GM12878 (cell line): ENCODE measurements around the gene CDYL2. TPM values are rescaled to one million over a fixed set of nuclear protein-coding genes. Genes with fewer than 3 reads are reported as not detected.

Experiments
- ATAC-seq: fragments of 200-7000 bp; cut with Tn5 transposase; 3 replicates; pipeline ENCODE4 v1.9.1; 2020; ENCODE audit warnings: mild to moderate bottlenecking, moderate library complexity
- BruUV-seq: library from RNA; stranded (reverse); fragments of 400-500 nt; replicated peaks from 2 replicates; lab custom pipeline; 2021; lab: Mats Ljungman, UMichigan
- CTCF ChIA-PET: fragments of 300-600 bp; sonication (Branson Sonifier 250); formaldehyde crosslinking; extraction: SDS; loops from one replicate; lab custom pipeline; 2021; ENCODE audit warnings: inconsistent platforms; lab: Yijun Ruan, JAX
- POLR2A ChIA-PET: fragments of 350-600 bp; formaldehyde crosslinking; extraction: SDS; loops from one replicate; lab custom pipeline; 2021; ENCODE audit warnings: inconsistent platforms; lab: Charles Lee
- RAD21 ChIA-PET: fragments of 300-600 bp; sonication (Branson Sonifier 250); formaldehyde crosslinking; loops from one replicate; lab custom pipeline; 2023; ENCODE audit warnings: antibody characterized with exemption; ENCODE audit not compliant: unreplicated experiment; lab: Charles Lee
- SMC1A ChIA-PET: fragments of 300-600 bp; sonication (Branson Sonifier 250); formaldehyde crosslinking; loops from one replicate; lab custom pipeline; 2023; ENCODE audit not compliant: unreplicated experiment, uncharacterized antibody; lab: Charles Lee
- DNase-seq: peaks from one replicate; pipeline ENCODE4 v3.0.0-alpha.2; 2011; ENCODE audit warnings: low read depth, low spot score
- FAIRE-seq: peaks from 3 replicates; lab custom pipeline; 2011; peaks lifted over from hg19 to GRCh38; lab: Jason Lieb, UNC
- H2AFZ ChIP-seq: 2 replicates; pipeline ENCODE4 v1.6.0; 2011; ENCODE audit warnings: low read depth, low read length, control low read depth; ENCODE audit not compliant: control insufficient read depth
- H3K27ac ChIP-seq: 2 replicates; pipeline ENCODE4 v1.5.1; 2011; ENCODE audit warnings: control low read depth; ENCODE audit not compliant: control insufficient read depth, insufficient read depth
- H3K27me3 ChIP-seq, 2 experiments: replicated peaks in 1 of 2; 2 replicates each; pipeline versions ENCODE4 v1.6.0 to v1.6.1; 2011; ENCODE audit warnings: low read length in 1 of 2; ENCODE audit not compliant: control insufficient read depth in 2 of 2, insufficient read depth in 2 of 2
- H3K36me3 ChIP-seq, 2 experiments: 2 replicates each; pipeline ENCODE4 v1.5.1; 2011; ENCODE audit warnings: low read length in 1 of 2; ENCODE audit not compliant: control insufficient read depth in 2 of 2, insufficient read depth in 2 of 2
- H3K4me1 ChIP-seq: 2 replicates; pipeline ENCODE4 v1.6.1; 2011; ENCODE audit warnings: mild to moderate bottlenecking, low read length, moderate library complexity, mixed read lengths; ENCODE audit not compliant: control insufficient read depth, insufficient read depth
- H3K4me2 ChIP-seq: 2 replicates; pipeline ENCODE4 v1.6.0; 2011; ENCODE audit warnings: control low read depth; ENCODE audit not compliant: control insufficient read depth, insufficient read depth
- H3K4me3 ChIP-seq: fragments of 200-600 bp; sonication (generic); 2 replicates; pipeline ENCODE4 v1.5.1; 2016
- H3K79me2 ChIP-seq: 2 replicates; pipeline ENCODE4 v1.6.0; 2011; ENCODE audit warnings: low read length; ENCODE audit not compliant: control insufficient read depth, insufficient read depth
- H3K9ac ChIP-seq: 2 replicates; pipeline ENCODE4 v1.8.0; 2011; ENCODE audit warnings: low read length, control low read depth, mixed read lengths; ENCODE audit not compliant: control insufficient read depth, insufficient read depth
- H3K9me3 ChIP-seq: replicated peaks from 3 replicates; pipeline ENCODE4 v1.5.1; 2011; ENCODE audit warnings: mild to moderate bottlenecking, low read length; ENCODE audit not compliant: control insufficient read depth, insufficient read depth
- H4K20me1 ChIP-seq: 2 replicates; pipeline ENCODE4 v1.6.0; 2011; ENCODE audit not compliant: control insufficient read depth, insufficient read depth
- CHD4 ChIP-seq: fragments of 200-600 bp; sonication (generic); IDR thresholded peaks from 2 replicates; pipeline ENCODE4 v1.6.1; 2016; ENCODE audit warnings: mild to moderate bottlenecking
- FOS ChIP-seq: IDR thresholded peaks from 3 replicates; pipeline ENCODE4 v1.6.1; 2011; ENCODE audit warnings: borderline replicate concordance; ENCODE audit not compliant: insufficient read length; ENCODE audit errors: extremely low read depth
- HDAC6 ChIP-seq: fragments of 200-600 bp; sonication (generic); IDR thresholded peaks from one replicate; pipeline ENCODE4 v1.8.0; 2017; ENCODE audit warnings: antibody characterized with exemption; ENCODE audit not compliant: unreplicated experiment
- IKZF1 ChIP-seq: fragments of 450-650 bp; conservative IDR thresholded peaks from 2 replicates; pipeline ENCODE4 v1.6.1; 2017; ENCODE audit warnings: antibody characterized with exemption, mild to moderate bottlenecking
- JUNB ChIP-seq: IDR thresholded peaks from 2 replicates; pipeline ENCODE4 v1.6.1; 2016; ENCODE audit warnings: antibody characterized with exemption, mild to moderate bottlenecking
- NR2C1 ChIP-seq: fragments of 450-650 bp; IDR thresholded peaks from 2 replicates; pipeline ENCODE4 v1.6.1; 2017; ENCODE audit warnings: antibody characterized with exemption, mild to moderate bottlenecking, moderate library complexity
- PAX8 ChIP-seq: fragments of 450-650 bp; IDR thresholded peaks from 2 replicates; pipeline ENCODE4 v1.6.1; 2017; ENCODE audit warnings: mild to moderate bottlenecking, moderate library complexity
- RFX5 ChIP-seq: IDR thresholded peaks from 2 replicates; pipeline ENCODE4 v1.6.1; 2011; ENCODE audit warnings: low read depth, low read length, improper control_type of control experiment
- SMAD1 ChIP-seq: fragments of 450-650 bp; IDR thresholded peaks from 2 replicates; pipeline ENCODE4 v1.6.1; 2018; ENCODE audit warnings: mild to moderate bottlenecking, low read depth; ENCODE audit not compliant: partially characterized antibody
- SPI1 ChIP-seq: IDR thresholded peaks from 2 replicates; pipeline ENCODE4 v1.6.1; 2011; ENCODE audit warnings: low read depth, mild to moderate bottlenecking, low read length, moderate library complexity, borderline replicate concordance; ENCODE audit not compliant: insufficient read depth
- TBL1XR1 ChIP-seq: IDR thresholded peaks from 2 replicates; pipeline ENCODE4 v1.6.1; 2012; ENCODE audit warnings: low read depth, low read length, improper control_type of control experiment
- ZZZ3 ChIP-seq: IDR thresholded peaks from 2 replicates; pipeline ENCODE4 v1.6.1; 2011; ENCODE audit warnings: low read depth; ENCODE audit not compliant: control insufficient read depth, insufficient read length
- whole genome bisulfite sequencing: methylation state at CpG from one replicate; pipeline ENCODE4 v1.1.6; 2016; ENCODE audit warnings: low lambda C conversion rate; ENCODE audit not compliant: insufficient replicate concordance, insufficient coverage; ENCODE audit errors: missing lambda C conversion rate; 5-methylcytosine and 5-hydroxymethylcytosine counted together
- in situ Hi-C: fragments of 300-500 bp; cut with MboI; formaldehyde crosslinking; loops from 9 replicates; pipeline ENCODE4 v1.14.3; 2018; ENCODE audit warnings: mixed read lengths
- intact Hi-C: fragments of 100-400 bp; cut with micrococcal nuclease; formaldehyde crosslinking; loops from one replicate; pipeline ENCODE4 v1.14.2; 2022; ENCODE audit not compliant: unreplicated experiment
- polyA plus RNA-seq, 11 experiments: library from polyadenylated mRNA; depleted of rRNA in 4 of 11; unstranded in 6 of 11; stranded (reverse) in 5 of 11; fragments of >200 nt; fragmentation: Nextera tagmentation in 4 of 11; fragmentation: Illumina TruSeq in 1 of 11; extraction: Ambion mirVana in 4 of 11; extraction: Trizol in 1 of 11; gene quantifications; 1 replicate in 1 of 11; 2 replicates in 10 of 11; pipeline versions ENCODE4 v1.2.1 to v1.2.3, GENCODE V29; 2011 to 2016; ENCODE audit warnings: inconsistent platforms in 2 of 11, missing spikeins in 2 of 11, low read depth in 1 of 11
- total RNA-seq, 4 experiments: library from RNA; depleted of rRNA in 3 of 4; stranded (reverse); fragments of >200 nt in 3 of 4; fragmentation: Illumina TruSeq in 1 of 4; extraction: Trizol in 1 of 4; gene quantifications; 2 replicates each; pipeline versions ENCODE4 v1.2.1 to v1.2.3, GENCODE V29; 2013 to 2021
- TF ChIP-seq, protein P1 (sequence below): fragments of 450-650 bp; conservative IDR thresholded peaks from 2 replicates; pipeline ENCODE4 v1.6.1; 2017; ENCODE audit warnings: mild to moderate bottlenecking, moderate library complexity
- TF ChIP-seq, protein P2 (sequence below): fragments of 450-650 bp; IDR thresholded peaks from 2 replicates; pipeline ENCODE4 v1.6.1; 2017; ENCODE audit warnings: mild to moderate bottlenecking, moderate library complexity

The CDYL2 gene
- total and polyA plus RNA-seq, 10 of the 15 experiments (the other 5 are each of a cell fraction or from before 2014, with no cell fraction given) = 0.27 to 22.9 (median 3.9) TPM

DNA sequence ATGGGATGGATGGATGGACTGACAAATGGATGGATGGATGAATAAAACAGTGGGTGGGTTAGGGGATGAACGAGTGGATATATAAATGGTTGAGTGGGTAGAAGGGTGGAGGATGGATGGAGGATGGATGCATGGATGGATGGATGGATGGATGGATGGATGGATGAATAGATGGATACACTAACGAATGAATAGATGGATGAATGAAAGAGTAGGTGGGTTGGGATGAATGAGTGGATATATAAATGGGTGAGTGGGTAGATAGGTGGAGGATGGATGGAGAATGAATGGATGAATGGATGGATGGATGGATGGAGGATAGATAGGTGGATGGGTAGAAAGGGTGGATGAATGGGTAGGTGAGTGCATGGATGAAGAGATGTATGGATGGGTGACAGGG is 62.1 kb downstream of the CDYL2 start:
- BruUV-seq = no TSS peak
- CTCF ChIA-PET = no interaction called here
- no peaks in the 10 kb centered on the region for H4K20me1 ChIP-seq
- H3K9ac ChIP-seq = no peak overlapping the region
- intact Hi-C loops = no loop called here
- H2AFZ ChIP-seq = no peak overlapping the region
- H3K27ac ChIP-seq = no peak overlapping the region
- POLR2A ChIA-PET = no interaction called here
- ATAC-seq (no peak), FAIRE-seq (no peak), DNase-seq (no peak)
- RAD21 ChIA-PET = no interaction called here
- WGBS = 9% methylated on average over 2 of the region's 2 CpGs
- H3K27me3 ChIP-seq = no peaks in the 10 kb centered on the region
- no peaks in the 10 kb centered on the region for H3K79me2 ChIP-seq
- in situ Hi-C loops = no loop called here
- H3K4me2 ChIP-seq = no peak overlapping the region
- no peaks in the 10 kb centered on the region; the same call in 2 of the 3 replicates for H3K9me3 ChIP-seq
- SMC1A ChIA-PET = no interaction called here
- H3K4me3 ChIP-seq = no peak overlapping the region
- TF ChIP-seq, protein P1, sequence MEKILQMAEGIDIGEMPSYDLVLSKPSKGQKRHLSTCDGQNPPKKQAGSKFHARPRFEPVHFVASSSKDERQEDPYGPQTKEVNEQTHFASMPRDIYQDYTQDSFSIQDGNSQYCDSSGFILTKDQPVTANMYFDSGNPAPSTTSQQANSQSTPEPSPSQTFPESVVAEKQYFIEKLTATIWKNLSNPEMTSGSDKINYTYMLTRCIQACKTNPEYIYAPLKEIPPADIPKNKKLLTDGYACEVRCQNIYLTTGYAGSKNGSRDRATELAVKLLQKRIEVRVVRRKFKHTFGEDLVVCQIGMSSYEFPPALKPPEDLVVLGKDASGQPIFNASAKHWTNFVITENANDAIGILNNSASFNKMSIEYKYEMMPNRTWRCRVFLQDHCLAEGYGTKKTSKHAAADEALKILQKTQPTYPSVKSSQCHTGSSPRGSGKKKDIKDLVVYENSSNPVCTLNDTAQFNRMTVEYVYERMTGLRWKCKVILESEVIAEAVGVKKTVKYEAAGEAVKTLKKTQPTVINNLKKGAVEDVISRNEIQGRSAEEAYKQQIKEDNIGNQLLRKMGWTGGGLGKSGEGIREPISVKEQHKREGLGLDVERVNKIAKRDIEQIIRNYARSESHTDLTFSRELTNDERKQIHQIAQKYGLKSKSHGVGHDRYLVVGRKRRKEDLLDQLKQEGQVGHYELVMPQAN = no peak
- TF ChIP-seq ZZZ3 (no peak), JUNB (no peak), FOS (no peak), HDAC6 (no peak), PAX8 (no peak), RFX5 (no peak), NR2C1 (no peak), CHD4 (no peak), TBL1XR1 (no peak), IKZF1 (no peak), SMAD1 (no peak), SPI1 (no peak)
- TF ChIP-seq, protein P2, sequence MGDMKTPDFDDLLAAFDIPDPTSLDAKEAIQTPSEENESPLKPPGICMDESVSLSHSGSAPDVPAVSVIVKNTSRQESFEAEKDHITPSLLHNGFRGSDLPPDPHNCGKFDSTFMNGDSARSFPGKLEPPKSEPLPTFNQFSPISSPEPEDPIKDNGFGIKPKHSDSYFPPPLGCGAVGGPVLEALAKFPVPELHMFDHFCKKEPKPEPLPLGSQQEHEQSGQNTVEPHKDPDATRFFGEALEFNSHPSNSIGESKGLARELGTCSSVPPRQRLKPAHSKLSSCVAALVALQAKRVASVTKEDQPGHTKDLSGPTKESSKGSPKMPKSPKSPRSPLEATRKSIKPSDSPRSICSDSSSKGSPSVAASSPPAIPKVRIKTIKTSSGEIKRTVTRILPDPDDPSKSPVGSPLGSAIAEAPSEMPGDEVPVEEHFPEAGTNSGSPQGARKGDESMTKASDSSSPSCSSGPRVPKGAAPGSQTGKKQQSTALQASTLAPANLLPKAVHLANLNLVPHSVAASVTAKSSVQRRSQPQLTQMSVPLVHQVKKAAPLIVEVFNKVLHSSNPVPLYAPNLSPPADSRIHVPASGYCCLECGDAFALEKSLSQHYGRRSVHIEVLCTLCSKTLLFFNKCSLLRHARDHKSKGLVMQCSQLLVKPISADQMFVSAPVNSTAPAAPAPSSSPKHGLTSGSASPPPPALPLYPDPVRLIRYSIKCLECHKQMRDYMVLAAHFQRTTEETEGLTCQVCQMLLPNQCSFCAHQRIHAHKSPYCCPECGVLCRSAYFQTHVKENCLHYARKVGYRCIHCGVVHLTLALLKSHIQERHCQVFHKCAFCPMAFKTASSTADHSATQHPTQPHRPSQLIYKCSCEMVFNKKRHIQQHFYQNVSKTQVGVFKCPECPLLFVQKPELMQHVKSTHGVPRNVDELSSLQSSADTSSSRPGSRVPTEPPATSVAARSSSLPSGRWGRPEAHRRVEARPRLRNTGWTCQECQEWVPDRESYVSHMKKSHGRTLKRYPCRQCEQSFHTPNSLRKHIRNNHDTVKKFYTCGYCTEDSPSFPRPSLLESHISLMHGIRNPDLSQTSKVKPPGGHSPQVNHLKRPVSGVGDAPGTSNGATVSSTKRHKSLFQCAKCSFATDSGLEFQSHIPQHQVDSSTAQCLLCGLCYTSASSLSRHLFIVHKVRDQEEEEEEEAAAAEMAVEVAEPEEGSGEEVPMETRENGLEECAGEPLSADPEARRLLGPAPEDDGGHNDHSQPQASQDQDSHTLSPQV = no peak
- no peaks in the 10 kb centered on the region for H3K4me1 ChIP-seq
- H3K36me3 ChIP-seq = no peaks in the 10 kb centered on the region
